ENCODE results near the gene DGKI. TPM values are rescaled to one million over a fixed set of nuclear protein-coding genes. Genes with fewer than 3 reads are reported as not detected.
A peak's percentile ranks its signal among the peaks of the same experiment; 100 is the strongest.
"Not testable (repeated sequence)": the region's sequence is repeated elsewhere in the genome, so short reads cannot be mapped to it uniquely, and the experiment has no call there.

DGKI gene
- total RNA-seq, 4 donors from 2014 or later, result 0.64 to 1.2 (median 1.00) TPM; not detected in 1

DNA sequence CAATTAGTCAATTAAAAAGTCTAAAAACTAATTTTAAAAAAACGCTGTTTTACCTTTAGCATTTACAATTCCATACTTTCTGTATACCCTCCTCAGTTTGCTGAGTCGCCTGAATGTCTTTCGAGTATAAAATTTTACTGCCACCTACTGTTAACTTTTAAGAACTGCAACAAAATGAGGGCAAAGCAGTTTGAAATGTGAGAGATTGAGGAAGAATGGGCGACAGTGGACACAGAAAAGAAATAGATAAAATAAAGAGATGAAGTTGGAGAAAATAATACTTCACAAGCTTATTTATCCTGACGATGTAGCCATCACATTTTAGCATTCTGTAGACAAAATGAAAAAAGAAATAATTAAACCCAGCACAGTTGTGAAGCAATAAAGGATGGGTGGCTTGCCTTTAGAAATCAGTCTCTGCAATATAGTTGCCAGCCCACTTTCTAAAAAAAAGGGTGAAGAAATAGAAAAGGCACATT is 392.5 kb downstream of the DGKI start:
- Histone ChIP-seq H3K27me3 (no peaks in the 10 kb centered on the region), H3K36me3 (no peaks in the 10 kb centered on the region), H3K27ac (peak overlapping the region; percentile 42 to 75 (median 63)), H3K4me1 (peaks cover 0 to 10% (median 0%) of the 10 kb centered on the region in 4 donors), H3K4me3 (no peak overlapping the region), H3K9me3 (no peaks in the 10 kb centered on the region)
- 2 to 3% methylated on average over 4 to 5 of the region's 5 CpGs for WGBS, 2 donors (ENCODE audit: low coverage in 1 of 2)
- intact Hi-C loops (cut with DNase I; ENCODE audit: low total_unique reads) (no loop called here), in situ Hi-C loops (cut with MboI; ENCODE audit: low pct_ligation_motif_present in 1 of 4, low pct_unique_long_range_greater_than_20kb in 1 of 4, low sequenced_read_pairs in 3 of 4) (loop anchor here in 2 of 4 donors (25.0 kb wide), 1 partner anchor 292 kb away; no protein-coding TSS in a partner anchor)
- no peak for DNase-seq
- TF ChIP-seq EP300 (IDR thresholded peaks at IDR 0.05; ENCODE audit: low read depth), result no peak
- TF ChIP-seq, protein P1, sequence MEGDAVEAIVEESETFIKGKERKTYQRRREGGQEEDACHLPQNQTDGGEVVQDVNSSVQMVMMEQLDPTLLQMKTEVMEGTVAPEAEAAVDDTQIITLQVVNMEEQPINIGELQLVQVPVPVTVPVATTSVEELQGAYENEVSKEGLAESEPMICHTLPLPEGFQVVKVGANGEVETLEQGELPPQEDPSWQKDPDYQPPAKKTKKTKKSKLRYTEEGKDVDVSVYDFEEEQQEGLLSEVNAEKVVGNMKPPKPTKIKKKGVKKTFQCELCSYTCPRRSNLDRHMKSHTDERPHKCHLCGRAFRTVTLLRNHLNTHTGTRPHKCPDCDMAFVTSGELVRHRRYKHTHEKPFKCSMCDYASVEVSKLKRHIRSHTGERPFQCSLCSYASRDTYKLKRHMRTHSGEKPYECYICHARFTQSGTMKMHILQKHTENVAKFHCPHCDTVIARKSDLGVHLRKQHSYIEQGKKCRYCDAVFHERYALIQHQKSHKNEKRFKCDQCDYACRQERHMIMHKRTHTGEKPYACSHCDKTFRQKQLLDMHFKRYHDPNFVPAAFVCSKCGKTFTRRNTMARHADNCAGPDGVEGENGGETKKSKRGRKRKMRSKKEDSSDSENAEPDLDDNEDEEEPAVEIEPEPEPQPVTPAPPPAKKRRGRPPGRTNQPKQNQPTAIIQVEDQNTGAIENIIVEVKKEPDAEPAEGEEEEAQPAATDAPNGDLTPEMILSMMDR (IDR thresholded peaks at IDR 0.05), result peak; percentile 49 to 65 (median 56)

DNA sequence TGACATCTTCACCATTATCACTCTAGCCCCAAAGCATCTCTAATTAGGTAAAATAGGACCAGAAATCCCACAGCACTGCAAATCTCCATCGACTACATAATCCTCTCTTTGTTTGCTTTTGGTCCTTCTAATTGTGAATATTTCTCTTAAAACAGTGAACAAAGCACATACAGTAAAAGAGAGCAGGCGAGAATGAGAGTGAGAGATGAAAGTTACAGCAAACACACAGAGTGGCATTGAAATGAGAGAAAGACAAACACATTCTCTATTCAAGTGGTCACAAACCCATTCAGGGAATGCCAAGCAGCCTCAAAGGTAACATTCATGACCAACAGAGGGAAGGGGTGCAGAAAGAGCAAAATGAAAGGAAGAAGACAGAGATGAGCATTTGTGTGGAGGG is 393.4 kb downstream of the DGKI start:
- H3K27me3 ChIP-seq, result no peaks in the 10 kb centered on the region
- intact Hi-C loops (cut with DNase I; ENCODE audit: low total_unique reads) (no loop called here), in situ Hi-C loops (cut with MboI; ENCODE audit: low pct_ligation_motif_present in 1 of 4, low pct_unique_long_range_greater_than_20kb in 1 of 4, low sequenced_read_pairs in 3 of 4) (loop anchor here in 2 of 4 donors (25.0 kb wide), 1 partner anchor 291 kb away; no protein-coding TSS in a partner anchor)
- 61% methylated on average over 2 of the region's 2 CpGs; no CpG with 5 or more reads in 1 of the 2 donors for WGBS, 2 donors (ENCODE audit: low coverage in 1 of 2)
- DNase-seq, result no peak
- no peaks in the 10 kb centered on the region for H3K36me3 ChIP-seq
- peaks cover 0 to 10% (median 0%) of the 10 kb centered on the region in 4 donors for H3K4me1 ChIP-seq
- H3K27ac ChIP-seq, result no peak overlapping the region
- no peak for TF ChIP-seq EP300 (IDR thresholded peaks at IDR 0.05; ENCODE audit: low read depth)
- TF ChIP-seq, protein P1 (IDR thresholded peaks at IDR 0.05), result no peak
- no peak for TF ChIP-seq POLR2AphosphoS5 (IDR thresholded peaks at IDR 0.05)
- TF ChIP-seq POLR2A (IDR thresholded peaks at IDR 0.05), result no peak
- no peaks in the 10 kb centered on the region for H3K9me3 ChIP-seq
- H3K4me3 ChIP-seq, result no peak overlapping the region

DNA sequence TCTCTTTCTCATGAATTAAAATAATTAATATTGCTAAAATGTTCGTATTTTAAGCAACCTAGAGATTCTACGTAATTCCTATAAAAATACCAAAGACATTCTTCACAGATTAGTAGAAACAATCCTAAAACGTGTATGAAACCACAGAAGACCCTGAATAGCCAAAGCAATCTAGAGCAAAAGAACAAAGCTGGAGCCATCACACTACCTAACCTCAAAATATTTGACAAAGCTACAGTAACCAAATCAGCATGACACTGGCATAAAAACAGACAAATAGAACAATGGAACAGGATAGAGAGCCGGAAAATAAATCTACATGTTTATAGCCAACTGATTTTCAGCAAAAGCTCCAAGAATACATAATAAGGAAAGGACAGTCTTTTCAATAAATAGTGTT is 397.8 kb downstream of the DGKI start:
- intact Hi-C loops (cut with DNase I; ENCODE audit: low total_unique reads) (no loop called here), in situ Hi-C loops (cut with MboI; ENCODE audit: low pct_ligation_motif_present in 1 of 4, low pct_unique_long_range_greater_than_20kb in 1 of 4, low sequenced_read_pairs in 3 of 4) (no loop called here)
- Histone ChIP-seq H3K4me3 (no peak overlapping the region), H3K36me3 (no peaks in the 10 kb centered on the region), H3K9me3 (no peaks in the 10 kb centered on the region), H3K4me1 (peaks cover 0 to 4% (median 0%) of the 10 kb centered on the region in 4 donors), H3K27me3 (no peaks in the 10 kb centered on the region), H3K27ac (no peak overlapping the region)
- TF ChIP-seq POLR2AphosphoS5 (IDR thresholded peaks at IDR 0.05) (no peak), POLR2A (IDR thresholded peaks at IDR 0.05) (no peak), EP300 (IDR thresholded peaks at IDR 0.05; ENCODE audit: low read depth) (no peak)
- TF ChIP-seq, protein P1 (IDR thresholded peaks at IDR 0.05), result no peak
- 73 to 75% methylated on average over 4 of the region's 4 CpGs for WGBS, 2 donors (ENCODE audit: low coverage in 1 of 2)
- no peak for DNase-seq

DNA sequence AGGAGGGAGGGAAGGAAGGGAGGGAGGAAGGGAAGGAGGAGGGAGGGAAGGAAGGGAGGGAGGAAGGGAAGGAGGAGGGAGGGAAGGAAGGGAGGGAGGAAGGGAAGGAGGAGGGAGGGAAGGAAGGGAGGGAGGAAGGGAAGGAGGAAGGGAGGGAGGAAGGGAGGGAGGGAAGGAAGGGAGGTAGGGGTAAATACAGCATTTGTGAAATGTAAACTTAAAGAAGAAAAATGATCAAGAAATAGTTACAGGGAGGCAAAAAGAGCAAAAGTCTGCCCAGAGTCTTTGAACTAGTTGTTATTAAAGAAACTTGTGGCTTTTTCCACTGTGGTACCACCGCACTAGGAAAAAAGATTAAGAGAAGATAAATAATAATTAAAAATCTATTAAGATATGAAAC is 398.2 kb downstream of the DGKI start:
- intact Hi-C loops (cut with DNase I; ENCODE audit: low total_unique reads); H3K27ac ChIP-seq; H3K4me1 ChIP-seq; DNase-seq; H3K36me3 ChIP-seq; in situ Hi-C loops (cut with MboI; ENCODE audit: low pct_ligation_motif_present in 1 of 4, low pct_unique_long_range_greater_than_20kb in 1 of 4, low sequenced_read_pairs in 3 of 4); H3K9me3 ChIP-seq; H3K4me3 ChIP-seq; H3K27me3 ChIP-seq: not testable (repeated sequence)
- 92 to 93% methylated on average over 1 of the region's 1 CpG for WGBS, 2 donors (ENCODE audit: low coverage in 1 of 2)

DNA sequence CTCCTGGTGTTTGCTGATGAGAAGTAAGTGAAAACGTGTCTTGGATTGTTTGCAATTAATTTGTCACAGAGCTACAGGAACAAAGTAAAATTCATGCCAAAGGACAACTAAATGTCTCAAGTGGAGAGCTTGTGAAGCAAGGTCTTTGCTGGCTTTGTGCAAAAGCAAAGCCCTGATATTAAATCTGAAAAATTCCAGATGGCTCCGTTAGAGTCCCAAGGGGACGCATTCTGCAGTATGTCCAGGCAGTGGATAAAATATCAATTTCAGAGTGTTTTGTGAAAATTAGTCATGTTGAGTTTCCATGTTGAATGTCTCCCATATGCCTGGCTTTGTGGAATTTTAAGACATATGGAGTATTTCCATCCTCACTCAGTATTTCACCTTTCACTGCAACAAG is 400.7 kb downstream of the DGKI start:
- Histone ChIP-seq H3K27me3 (no peaks in the 10 kb centered on the region), H3K36me3 (no peaks in the 10 kb centered on the region), H3K4me3 (no peak overlapping the region), H3K4me1 (no peaks in the 10 kb centered on the region), H3K27ac (no peak overlapping the region), H3K9me3 (no peaks in the 10 kb centered on the region)
- intact Hi-C loops (cut with DNase I; ENCODE audit: low total_unique reads) (no loop called here), in situ Hi-C loops (cut with MboI; ENCODE audit: low pct_ligation_motif_present in 1 of 4, low pct_unique_long_range_greater_than_20kb in 1 of 4, low sequenced_read_pairs in 3 of 4) (no loop called here)
- 60 to 80% methylated on average over 3 of the region's 3 CpGs for WGBS, 2 donors (ENCODE audit: low coverage in 1 of 2)
- no peak for DNase-seq
- no peak for TF ChIP-seq POLR2A (IDR thresholded peaks at IDR 0.05)
- TF ChIP-seq EP300 (IDR thresholded peaks at IDR 0.05; ENCODE audit: low read depth), result no peak
- no peak for TF ChIP-seq POLR2AphosphoS5 (IDR thresholded peaks at IDR 0.05)
